Breast epithelium (tissue), 4 donors: Measurements from ENCODE around the gene CD24. TPM values are rescaled to one million over a fixed set of nuclear protein-coding genes. Genes with fewer than 3 reads are reported as not detected.
A peak's percentile ranks its signal among the peaks of the same experiment; 100 is the strongest.
"Not testable (repeated sequence)": the region's sequence is repeated elsewhere in the genome, so short reads cannot be mapped to it uniquely, and the experiment has no call there.

ENCODE experiments used
- DNase-seq, 2 donors: peaks; one replicate each; pipeline ENCODE4 v3.0.0-alpha.2; 2019; ENCODE audit warnings: low spot score in 2 of 2
- H3K27ac ChIP-seq, 2 donors: fragments of 200-600 bp; sonication (generic) in 1 of 2; one replicate each; pipeline ENCODE4 v1.5.1; 2016 to 2019; ENCODE audit warnings: mild to moderate bottlenecking in 1 of 2
- H3K27me3 ChIP-seq, 2 donors: fragments of 200-600 bp; sonication (generic) in 1 of 2; one replicate each; pipeline versions ENCODE4 v1.5.1 to v1.6.0; 2017 to 2019; ENCODE audit warnings: control low read depth in 1 of 2, mild to moderate bottlenecking in 1 of 2
- H3K36me3 ChIP-seq: fragments of 200-600 bp; one replicate; pipeline ENCODE4 v1.5.1; 2019
- H3K4me1 ChIP-seq, 2 donors: fragments of 200-600 bp; sonication (generic); one replicate each; pipeline ENCODE4 v1.5.1; 2016 to 2019; ENCODE audit warnings: control low read depth in 1 of 2
- H3K4me3 ChIP-seq, 3 donors: fragments of 200-600 bp; sonication (generic); 1 replicate in 2 of 3; 2 replicates in 1 of 3; pipeline ENCODE4 v1.5.1; 2016 to 2019; ENCODE audit warnings: mild to moderate bottlenecking in 3 of 3, moderate library complexity in 2 of 3
- H3K9me3 ChIP-seq, 2 donors: fragments of 200-600 bp; sonication (generic) in 1 of 2; one replicate each; pipeline ENCODE4 v1.5.1; 2016 to 2019; ENCODE audit warnings: control low read depth in 1 of 2
- CTCF ChIP-seq, 3 donors: fragments of 450-650 bp; IDR thresholded peaks; one replicate each; pipeline ENCODE4 v1.5.1; 2016 to 2017; ENCODE audit warnings: antibody characterized with exemption in 3 of 3, mild to moderate bottlenecking in 3 of 3, moderate library complexity in 3 of 3
- POLR2A ChIP-seq: fragments of 450-650 bp; IDR thresholded peaks from one replicate; pipeline ENCODE4 v1.6.1; 2016; ENCODE audit warnings: antibody characterized with exemption, mild to moderate bottlenecking, moderate library complexity
- POLR2AphosphoS5 ChIP-seq, 3 donors: sonication (generic); formaldehyde crosslinking; IDR thresholded peaks; one replicate each; pipeline ENCODE4 v1.6.1; 2017; ENCODE audit warnings: antibody characterized with exemption in 3 of 3
- intact Hi-C: fragments of 100-400 bp; cut with DNase I; formaldehyde crosslinking; loops from one replicate; pipeline ENCODE4 v1.15.1; 2023; ENCODE audit warnings: low total_unique reads
- total RNA-seq, 3 donors: library from RNA; depleted of rRNA; stranded (reverse); fragments of >200 nt; gene quantifications; one replicate each; pipeline ENCODE4 v1.1.0, GENCODE V29; 2016

CD24 gene
- total RNA-seq, 3 donors from 2014 or later: 16.8 to 470 (median 201) TPM

- intact Hi-C loops: no loop called here
- Histone ChIP-seq H3K27ac (peak overlapping the region; percentile 90 to 93), H3K36me3 (no peaks in the 10 kb centered on the region)
Observed at GRCh38 chr6:106975738-106976064, 1.2 kb upstream of the CD24 start.

DNA sequence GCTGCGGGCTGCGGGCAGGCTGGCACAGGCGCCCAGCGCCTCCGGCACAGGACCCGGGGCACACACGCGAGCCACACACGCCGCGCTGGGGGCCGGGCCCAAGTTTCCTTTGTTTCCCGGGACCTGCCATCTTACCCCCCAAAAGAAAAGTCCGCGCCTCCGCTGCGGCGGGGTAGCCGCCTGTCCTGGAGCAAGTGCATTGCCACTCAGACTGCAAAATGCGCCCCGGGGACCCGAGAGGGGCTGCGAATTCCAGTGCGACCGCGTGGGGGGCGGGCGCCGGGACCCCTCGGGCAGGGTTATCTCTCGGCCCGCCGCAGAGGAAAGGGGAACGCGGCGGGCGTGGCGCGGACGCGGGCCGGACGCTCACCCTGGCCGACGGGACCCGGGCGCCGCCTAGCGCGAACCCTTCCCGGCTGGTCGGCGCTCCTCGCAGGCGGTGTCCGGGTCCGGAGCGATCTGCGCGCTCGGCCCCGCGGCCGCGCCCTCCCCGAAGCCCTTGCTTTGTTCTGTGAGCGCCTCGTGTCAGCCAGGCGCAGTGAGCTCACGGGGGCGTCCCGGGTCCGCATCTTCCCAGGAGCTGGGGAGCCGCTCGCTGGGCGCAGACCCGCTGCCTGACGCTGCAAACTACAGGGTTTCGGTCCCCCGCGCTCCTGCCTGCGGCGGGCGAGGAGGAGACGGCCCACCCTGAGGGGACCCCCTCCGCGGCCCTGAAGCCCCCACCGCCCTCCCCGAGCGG, 639 bp upstream of the CD24 start:
- no peaks in the 10 kb centered on the region for H3K27me3 ChIP-seq
- TF ChIP-seq POLR2A (no peak), CTCF (IDR thresholded peaks at IDR 0.05) (peak in 1 of 3 donors; percentile 17)
- no peaks in the 10 kb centered on the region for H3K36me3 ChIP-seq
- DNase-seq: peak; percentile 26 to 69
- intact Hi-C loops: no loop called here
- peak overlapping the region; percentile 90 to 93 for H3K27ac ChIP-seq
- H3K4me3 ChIP-seq: peak overlapping the region; percentile 58 to 80 (median 71)
- no peaks in the 10 kb centered on the region for H3K4me1 ChIP-seq
- H3K9me3 ChIP-seq: no peaks in the 10 kb centered on the region

More at GRCh38 chr6:106975738-106976064, 1.2 kb upstream of the CD24 start:
- Histone ChIP-seq H3K9me3 (no peaks in the 10 kb centered on the region), H3K27me3 (no peaks in the 10 kb centered on the region), H3K4me1 (no peaks in the 10 kb centered on the region), H3K4me3 (peak overlapping the region; percentile 58 to 80 (median 71))
- no peak for TF ChIP-seq CTCF (IDR thresholded peaks at IDR 0.05)
- no peak for TF ChIP-seq POLR2A
- no peak for TF ChIP-seq POLR2AphosphoS5 (IDR thresholded peaks at IDR 0.05)
- DNase-seq: no peak

GRCh38 chr6:106973836-106974335, 643 bp downstream of the CD24 start:
- DNase-seq: peak; percentile 19 to 53
- no peaks in the 10 kb centered on the region for H3K27me3 ChIP-seq
- no peaks in the 10 kb centered on the region for H3K9me3 ChIP-seq
- H3K4me3 ChIP-seq: peak overlapping the region; percentile 58 to 80 (median 71)
- peak overlapping the region; percentile 90 to 93 for H3K27ac ChIP-seq
- no peaks in the 10 kb centered on the region for H3K36me3 ChIP-seq
- TF ChIP-seq POLR2AphosphoS5 (IDR thresholded peaks at IDR 0.05) (no peak), POLR2A (no peak), CTCF (IDR thresholded peaks at IDR 0.05) (no peak)
- intact Hi-C loops: no loop called here
- H3K4me1 ChIP-seq: no peaks in the 10 kb centered on the region

DNA sequence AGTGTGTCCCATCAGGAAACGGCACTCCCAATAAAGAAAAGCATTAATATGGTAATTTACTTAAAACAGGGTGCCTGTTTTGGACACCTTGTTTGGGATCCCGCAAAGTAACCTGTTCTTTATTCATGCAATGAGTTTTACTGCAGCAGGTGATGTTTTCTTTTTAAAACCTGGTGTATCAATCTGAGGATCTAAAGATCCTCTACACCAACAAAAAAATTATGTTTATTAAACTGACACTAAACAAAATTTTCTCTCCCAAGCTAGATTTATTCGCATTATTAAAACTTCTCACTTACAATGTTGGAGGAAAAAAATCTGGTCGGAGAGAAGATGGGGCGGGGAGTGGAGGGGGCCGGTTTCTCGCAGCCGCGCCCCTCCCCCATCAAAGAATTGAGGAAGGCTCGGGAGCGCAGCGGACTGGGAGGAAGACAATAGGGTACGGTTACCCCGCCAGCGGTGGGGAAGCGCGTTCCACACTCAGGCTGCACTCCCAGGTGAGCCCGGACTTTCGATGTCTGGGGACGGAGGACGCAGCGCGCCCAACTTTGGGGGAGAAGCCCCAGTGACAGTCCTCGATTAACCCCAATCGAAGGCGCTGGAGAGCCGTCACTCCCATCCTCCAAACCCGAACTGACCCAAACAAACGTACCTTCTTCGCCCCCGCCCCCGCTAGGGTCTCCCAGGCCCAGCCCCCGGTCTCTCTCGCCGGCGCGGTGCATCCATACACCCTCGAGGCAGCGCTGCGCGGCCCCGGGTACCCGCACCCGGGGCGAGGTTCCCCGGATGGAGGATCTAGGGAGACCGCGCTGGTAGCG, 1.3 kb downstream of the CD24 start:
- Histone ChIP-seq H3K4me3 (peak overlapping the region; percentile 58 to 80 (median 71)), H3K9me3 (no peaks in the 10 kb centered on the region), H3K27me3 (no peaks in the 10 kb centered on the region), H3K27ac (peak overlapping the region; percentile 90 to 93), H3K4me1 (no peaks in the 10 kb centered on the region), H3K36me3 (no peaks in the 10 kb centered on the region)
- TF ChIP-seq POLR2A: no peak
- TF ChIP-seq CTCF (IDR thresholded peaks at IDR 0.05): no peak
- TF ChIP-seq POLR2AphosphoS5 (IDR thresholded peaks at IDR 0.05): no peak
- intact Hi-C loops: no loop called here
- DNase-seq: peak in 1 of 2 donors; percentile 57

GRCh38 chr6:106972500-106972899, 2.0 kb downstream of the CD24 start:
- Histone ChIP-seq H3K4me1 (no peaks in the 10 kb centered on the region), H3K27ac (peak overlapping the region; percentile 53), H3K4me3 (peak overlapping the region in 2 of 3 donors; percentile 71 to 80), H3K36me3 (no peaks in the 10 kb centered on the region), H3K9me3 (no peaks in the 10 kb centered on the region), H3K27me3 (no peaks in the 10 kb centered on the region)
- no peak for DNase-seq
- no peak for TF ChIP-seq POLR2AphosphoS5 (IDR thresholded peaks at IDR 0.05)
- no peak for TF ChIP-seq CTCF (IDR thresholded peaks at IDR 0.05)
- no peak for TF ChIP-seq POLR2A
- intact Hi-C loops: no loop called here

GRCh38 chr6:106970769-106971168, 3.8 kb downstream of the CD24 start:
- intact Hi-C loops, H3K4me3 ChIP-seq, H3K27ac ChIP-seq, H3K36me3 ChIP-seq, H3K4me1 ChIP-seq, H3K9me3 ChIP-seq, DNase-seq, H3K27me3 ChIP-seq: not testable (repeated sequence)
